KMS-11 (cell line): ENCODE measurements around the gene RAB11FIP5.

ENCODE experiments used
- H2AFZ ChIP-seq: fragments of 200-600 bp; sonication (generic); 2 replicates; pipeline ENCODE4 v1.6.1; 2016; ENCODE audit warnings: antibody characterized with exemption, mixed run types, low read depth
- H3K27ac ChIP-seq: fragments of 200-600 bp; sonication (generic); 2 replicates; pipeline ENCODE4 v1.6.1; 2016; ENCODE audit warnings: mild to moderate bottlenecking, mixed run types
- H3K27me3 ChIP-seq: fragments of 200-600 bp; sonication (generic); 2 replicates; pipeline ENCODE4 v1.6.1; 2017; ENCODE audit warnings: mild to moderate bottlenecking, low read depth, mixed run types, moderate library complexity; ENCODE audit not compliant: insufficient read depth
- H3K36me3 ChIP-seq: fragments of 200-600 bp; sonication (generic); 2 replicates; pipeline ENCODE4 v1.6.1; 2017; ENCODE audit warnings: mild to moderate bottlenecking, mixed run types; ENCODE audit not compliant: insufficient read depth
- H3K4me1 ChIP-seq: fragments of 200-600 bp; sonication (generic); 2 replicates; pipeline ENCODE4 v1.6.1; 2016; ENCODE audit warnings: mild to moderate bottlenecking, low read depth, mixed run types; ENCODE audit not compliant: poor library complexity, severe bottlenecking
- H3K4me2 ChIP-seq: fragments of 200-600 bp; sonication (generic); 2 replicates; pipeline ENCODE4 v1.7.0; 2016; ENCODE audit warnings: mild to moderate bottlenecking, mixed run types
- H3K4me3 ChIP-seq: fragments of 200-600 bp; sonication (generic); IDR thresholded peaks from 2 replicates; pipeline ENCODE4 v1.6.1; 2017; ENCODE audit warnings: low read depth, low read length, mixed read lengths; ENCODE audit not compliant: insufficient read depth
- H3K79me2 ChIP-seq: fragments of 200-600 bp; sonication (generic); 2 replicates; pipeline ENCODE4 v1.6.1; 2016; ENCODE audit warnings: low read depth, mixed run types; ENCODE audit not compliant: insufficient read depth
- H3K9ac ChIP-seq: fragments of 200-600 bp; sonication (generic); 2 replicates; pipeline ENCODE4 v1.6.1; 2016; ENCODE audit warnings: mild to moderate bottlenecking, mixed run types
- H4K20me1 ChIP-seq: fragments of 200-600 bp; sonication (generic); 2 replicates; pipeline ENCODE4 v1.6.1; 2016; ENCODE audit warnings: mild to moderate bottlenecking, mixed run types; ENCODE audit not compliant: insufficient read depth
- CTCF ChIP-seq: fragments of 200-600 bp; sonication (generic); conservative IDR thresholded peaks from 2 replicates; pipeline ENCODE4 v1.6.1; 2017; ENCODE audit warnings: low read depth, mild to moderate bottlenecking, antibody characterized with exemption, low read length, moderate library complexity, mixed read lengths

RAB11FIP5 gene

GRCh38 chr2:73135236-73135635 lies 22.5 kb upstream of the RAB11FIP5 start:
- Histone ChIP-seq H3K9ac (no peak overlapping the region), H3K4me2 (no peak overlapping the region), H3K4me3 (no peak overlapping the region), H3K27ac (no peak overlapping the region), H3K79me2 (no peaks in the 10 kb centered on the region), H3K4me1 (no peaks in the 10 kb centered on the region), H3K27me3 (no peaks in the 10 kb centered on the region), H4K20me1 (no peaks in the 10 kb centered on the region), H2AFZ (no peak overlapping the region), H3K36me3 (no peaks in the 10 kb centered on the region)
- no peak for TF ChIP-seq CTCF

- Histone ChIP-seq H3K27ac (no peak overlapping the region), H2AFZ (no peak overlapping the region)
These were observed 21.7 kb upstream of the RAB11FIP5 start for GRCh38 chr2:73134471-73134870.

GRCh38 chr2:73133566-73134197 lies 20.9 kb upstream of the RAB11FIP5 start:
- Histone ChIP-seq H3K27ac (no peak overlapping the region), H3K27me3 (no peaks in the 10 kb centered on the region), H2AFZ (no peak overlapping the region), H3K4me3 (no peak overlapping the region), H3K4me2 (no peak overlapping the region), H3K9ac (no peak overlapping the region), H3K36me3 (no peaks in the 10 kb centered on the region), H3K79me2 (no peaks in the 10 kb centered on the region), H3K4me1 (no peaks in the 10 kb centered on the region), H4K20me1 (no peaks in the 10 kb centered on the region)
- no peak for TF ChIP-seq CTCF

More at GRCh38 chr2:73134471-73134870, 21.7 kb upstream of the RAB11FIP5 start:
- Histone ChIP-seq H3K4me1 (no peaks in the 10 kb centered on the region), H3K4me3 (no peak overlapping the region), H3K4me2 (no peak overlapping the region), H3K79me2 (no peaks in the 10 kb centered on the region), H4K20me1 (no peaks in the 10 kb centered on the region), H3K27me3 (no peaks in the 10 kb centered on the region), H3K36me3 (no peaks in the 10 kb centered on the region), H3K9ac (no peak overlapping the region)
- TF ChIP-seq CTCF = no peak

- H2AFZ ChIP-seq = no peak overlapping the region
- H3K4me3 ChIP-seq = no peak overlapping the region
- H3K4me2 ChIP-seq = no peak overlapping the region
- H3K27ac ChIP-seq = no peak overlapping the region
- no peak overlapping the region for H3K9ac ChIP-seq
- H3K36me3 ChIP-seq = no peaks in the 10 kb centered on the region
- H3K4me1 ChIP-seq = no peaks in the 10 kb centered on the region
- H3K27me3 ChIP-seq = no peaks in the 10 kb centered on the region
- no peak for TF ChIP-seq CTCF
- no peaks in the 10 kb centered on the region for H3K79me2 ChIP-seq
- no peaks in the 10 kb centered on the region for H4K20me1 ChIP-seq
These were observed 19.1 kb upstream of the RAB11FIP5 start for GRCh38 chr2:73131807-73132206.
